22Rv1 (cell line): ENCODE measurements around the gene ARL15.

Experiments used
- CTCF ChIP-seq: fragments of 450-650 bp; IDR thresholded peaks from 2 replicates; pipeline ENCODE4 v1.5.1; 2017; ENCODE audit warnings: mild to moderate bottlenecking
- ZFX ChIP-seq: fragments of 450-650 bp; IDR thresholded peaks from 2 replicates; pipeline ENCODE4 v1.6.1; 2017; ENCODE audit warnings: antibody characterized with exemption, borderline replicate concordance

GRCh38 chr5:54294097-54294667 is 16.2 kb downstream of the ARL15 start:
- TF ChIP-seq CTCF (no peak), ZFX (no peak)
